GM23338 (cell line): ENCODE results near the gene ZNF532. TPM values are rescaled to one million over a fixed set of nuclear protein-coding genes. Genes with fewer than 3 reads are reported as not detected.

Experiments used
- ATAC-seq: fragments of 200-7000 bp; cut with Tn5 transposase; 3 replicates; pipeline ENCODE4 v1.9.1; 2020
- DNase-seq: peaks from one replicate; pipeline ENCODE4 v3.0.0-alpha.2; 2015; ENCODE audit warnings: low spot score
- H2AFZ ChIP-seq: fragments of 200-600 bp; sonication (generic); 2 replicates; pipeline ENCODE4 v1.8.0; 2016; ENCODE audit warnings: antibody characterized with exemption, mild to moderate bottlenecking, moderate library complexity
- H3F3A ChIP-seq: fragments of 200-600 bp; sonication (generic); replicated peaks from 2 replicates; pipeline ENCODE4 v1.8.0; 2017; ENCODE audit warnings: antibody characterized with exemption, mixed run types, low read depth
- H3K27ac ChIP-seq: fragments of 200-600 bp; sonication (generic); 2 replicates; pipeline ENCODE4 v1.6.1; 2016; ENCODE audit warnings: low read depth
- H3K27me3 ChIP-seq: fragments of 200-600 bp; sonication (generic); 2 replicates; pipeline ENCODE4 v1.8.0; 2016; ENCODE audit warnings: mild to moderate bottlenecking, mixed run types, moderate library complexity; ENCODE audit not compliant: insufficient read depth
- H3K36me3 ChIP-seq: fragments of 200-600 bp; sonication (generic); 2 replicates; pipeline ENCODE4 v1.8.0; 2016; ENCODE audit warnings: mild to moderate bottlenecking; ENCODE audit not compliant: insufficient read depth
- H3K4me1 ChIP-seq: fragments of 200-600 bp; sonication (generic); 2 replicates; pipeline ENCODE4 v1.8.0; 2016; ENCODE audit warnings: mild to moderate bottlenecking, moderate library complexity; ENCODE audit not compliant: insufficient read depth
- H3K4me2 ChIP-seq: fragments of 200-600 bp; sonication (generic); 2 replicates; pipeline ENCODE4 v1.7.1; 2017; ENCODE audit warnings: mixed run types
- H3K4me3 ChIP-seq: fragments of 200-600 bp; sonication (generic); 2 replicates; pipeline ENCODE4 v1.6.1; 2016; ENCODE audit warnings: mixed run types
- H3K79me2 ChIP-seq: fragments of 200-600 bp; sonication (generic); replicated peaks from 2 replicates; pipeline ENCODE4 v1.8.0; 2017; ENCODE audit warnings: mild to moderate bottlenecking; ENCODE audit not compliant: insufficient read depth
- H3K9me2 ChIP-seq: fragments of 200-600 bp; sonication (generic); 2 replicates; pipeline ENCODE4 v1.8.0; 2017; ENCODE audit not compliant: insufficient read depth
- H4K20me1 ChIP-seq: fragments of 200-600 bp; sonication (generic); replicated peaks from 2 replicates; pipeline ENCODE4 v1.8.0; 2017; ENCODE audit warnings: mild to moderate bottlenecking; ENCODE audit not compliant: insufficient read depth
- H3K27ac Mint-ChIP-seq: 2 replicates; pipeline ENCODE4 v1.8.0; 2020; ENCODE audit warnings: inconsistent platforms, mild to moderate bottlenecking, moderate library complexity, mixed read lengths
- H3K27me3 Mint-ChIP-seq: 3 replicates; pipeline ENCODE4 v1.8.0; 2022; ENCODE audit warnings: low read depth, mild to moderate bottlenecking, moderate library complexity, mixed read lengths, inconsistent platforms; ENCODE audit not compliant: insufficient read depth, poor library complexity
- H3K36me3 Mint-ChIP-seq: 3 replicates; pipeline ENCODE4 v1.8.0; 2021; ENCODE audit warnings: low read depth, mild to moderate bottlenecking, inconsistent platforms, moderate library complexity, mixed read lengths
- H3K4me1 Mint-ChIP-seq: 3 replicates; pipeline ENCODE4 v1.8.0; 2020; ENCODE audit warnings: mild to moderate bottlenecking, inconsistent platforms, mixed read lengths
- H3K4me3 Mint-ChIP-seq: 3 replicates; pipeline ENCODE4 v1.8.0; 2021; ENCODE audit warnings: moderate library complexity, mild to moderate bottlenecking, inconsistent platforms, mixed read lengths
- H3K9me3 Mint-ChIP-seq: 3 replicates; pipeline ENCODE4 v1.8.0; 2020; ENCODE audit warnings: moderate library complexity, mild to moderate bottlenecking, inconsistent platforms, mixed read lengths
- CREB1 ChIP-seq: fragments of 250-450 bp; sonication (Bioruptor Pico); IDR thresholded peaks from 2 replicates; pipeline ENCODE4 v1.5.0; 2020; ENCODE audit warnings: low read depth, mild to moderate bottlenecking, moderate library complexity
- EZH2 ChIP-seq: fragments of 200-600 bp; sonication (generic); IDR thresholded peaks from one replicate; pipeline ENCODE4 v1.8.0; 2017; ENCODE audit warnings: antibody characterized with exemption, mild to moderate bottlenecking, low read depth; ENCODE audit not compliant: unreplicated experiment
- EZH2phosphoT487 ChIP-seq: fragments of 200-600 bp; sonication (generic); IDR thresholded peaks from one replicate; pipeline ENCODE4 v1.8.1; 2018; ENCODE audit warnings: antibody characterized with exemption; ENCODE audit not compliant: unreplicated experiment
- JUNB ChIP-seq: IDR thresholded peaks from one replicate; pipeline ENCODE4 v1.6.1; 2016; ENCODE audit warnings: antibody characterized with exemption; ENCODE audit not compliant: unreplicated experiment
- POLR2AphosphoS5 ChIP-seq: IDR thresholded peaks from 2 replicates; pipeline ENCODE4 v1.6.1; 2016; ENCODE audit warnings: antibody characterized with exemption, low read depth
- STAT1 ChIP-seq: IDR thresholded peaks from one replicate; pipeline ENCODE4 v1.6.1; 2016; ENCODE audit warnings: antibody characterized with exemption; ENCODE audit not compliant: unreplicated experiment
- ZNF114 ChIP-seq: fragments of 250-450 bp; sonication (Bioruptor Pico); IDR thresholded peaks from 2 replicates; pipeline ENCODE4 v1.5.0; 2020; ENCODE audit warnings: mild to moderate bottlenecking, moderate library complexity
- ZNF331 ChIP-seq: fragments of 250-450 bp; sonication (Bioruptor Pico); IDR thresholded peaks from 2 replicates; pipeline ENCODE4 v1.5.0; 2020; ENCODE audit warnings: low read depth, mild to moderate bottlenecking, moderate library complexity
- polyA plus RNA-seq: library from polyadenylated mRNA; unstranded; fragments of >200 nt; fragmentation: Nextera tagmentation; extraction: Ambion mirVana; gene quantifications from 2 replicates; pipeline ENCODE4 v1.2.1, GENCODE V29; 2016
- total RNA-seq: library from RNA; depleted of rRNA; stranded (reverse); fragments of >200 nt; shearing (Covaris generic); gene quantifications from 2 replicates; pipeline ENCODE4 v1.2.3, GENCODE V29; 2014
- TF ChIP-seq, protein P1 (sequence below), 2 experiments: fragments of 200-600 bp in 1 of 2; sonication (generic) in 1 of 2; conservative IDR thresholded peaks; 2 replicates each; pipeline versions ENCODE4 v1.5.1 to v1.6.1; 2016 to 2017; ENCODE audit warnings: antibody characterized with exemption in 2 of 2, low read depth in 2 of 2, mild to moderate bottlenecking in 2 of 2, moderate library complexity in 1 of 2
- TF ChIP-seq, protein P2 (sequence below): IDR thresholded peaks from one replicate; pipeline ENCODE4 v1.6.1; 2018; ENCODE audit warnings: antibody characterized with exemption; ENCODE audit not compliant: unreplicated experiment
- TF ChIP-seq, protein P3 (sequence below): IDR thresholded peaks from 2 replicates; pipeline ENCODE4 v1.6.1; 2016; ENCODE audit warnings: antibody characterized with exemption

ZNF532 gene
- total and polyA plus RNA-seq, 2 experiments from 2014 or later: 51.5 to 225 TPM

DNA sequence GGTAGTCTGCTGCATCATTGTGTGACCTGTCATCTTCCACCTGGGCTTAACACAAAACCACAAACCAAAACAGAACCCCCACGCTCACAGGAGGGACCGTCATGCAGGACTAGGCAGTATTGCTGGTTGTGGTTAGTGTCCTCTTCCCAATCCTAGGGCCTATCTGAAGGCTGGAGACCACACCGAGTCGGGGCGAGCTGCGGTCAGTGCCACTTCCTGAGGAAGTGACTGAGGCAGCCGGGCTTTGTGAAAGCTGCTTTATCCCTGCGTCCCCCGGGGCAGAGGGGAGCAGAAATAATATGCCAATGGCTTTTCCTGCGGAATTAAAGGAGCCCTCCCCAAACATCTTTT lies 22.9 kb downstream of the ZNF532 start (continued):
- TF ChIP-seq, protein P1, sequence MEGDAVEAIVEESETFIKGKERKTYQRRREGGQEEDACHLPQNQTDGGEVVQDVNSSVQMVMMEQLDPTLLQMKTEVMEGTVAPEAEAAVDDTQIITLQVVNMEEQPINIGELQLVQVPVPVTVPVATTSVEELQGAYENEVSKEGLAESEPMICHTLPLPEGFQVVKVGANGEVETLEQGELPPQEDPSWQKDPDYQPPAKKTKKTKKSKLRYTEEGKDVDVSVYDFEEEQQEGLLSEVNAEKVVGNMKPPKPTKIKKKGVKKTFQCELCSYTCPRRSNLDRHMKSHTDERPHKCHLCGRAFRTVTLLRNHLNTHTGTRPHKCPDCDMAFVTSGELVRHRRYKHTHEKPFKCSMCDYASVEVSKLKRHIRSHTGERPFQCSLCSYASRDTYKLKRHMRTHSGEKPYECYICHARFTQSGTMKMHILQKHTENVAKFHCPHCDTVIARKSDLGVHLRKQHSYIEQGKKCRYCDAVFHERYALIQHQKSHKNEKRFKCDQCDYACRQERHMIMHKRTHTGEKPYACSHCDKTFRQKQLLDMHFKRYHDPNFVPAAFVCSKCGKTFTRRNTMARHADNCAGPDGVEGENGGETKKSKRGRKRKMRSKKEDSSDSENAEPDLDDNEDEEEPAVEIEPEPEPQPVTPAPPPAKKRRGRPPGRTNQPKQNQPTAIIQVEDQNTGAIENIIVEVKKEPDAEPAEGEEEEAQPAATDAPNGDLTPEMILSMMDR (conservative IDR thresholded peaks at IDR 0.05; ENCODE audit: low read depth in 2 of 2): no peak
- TF ChIP-seq, protein P2, sequence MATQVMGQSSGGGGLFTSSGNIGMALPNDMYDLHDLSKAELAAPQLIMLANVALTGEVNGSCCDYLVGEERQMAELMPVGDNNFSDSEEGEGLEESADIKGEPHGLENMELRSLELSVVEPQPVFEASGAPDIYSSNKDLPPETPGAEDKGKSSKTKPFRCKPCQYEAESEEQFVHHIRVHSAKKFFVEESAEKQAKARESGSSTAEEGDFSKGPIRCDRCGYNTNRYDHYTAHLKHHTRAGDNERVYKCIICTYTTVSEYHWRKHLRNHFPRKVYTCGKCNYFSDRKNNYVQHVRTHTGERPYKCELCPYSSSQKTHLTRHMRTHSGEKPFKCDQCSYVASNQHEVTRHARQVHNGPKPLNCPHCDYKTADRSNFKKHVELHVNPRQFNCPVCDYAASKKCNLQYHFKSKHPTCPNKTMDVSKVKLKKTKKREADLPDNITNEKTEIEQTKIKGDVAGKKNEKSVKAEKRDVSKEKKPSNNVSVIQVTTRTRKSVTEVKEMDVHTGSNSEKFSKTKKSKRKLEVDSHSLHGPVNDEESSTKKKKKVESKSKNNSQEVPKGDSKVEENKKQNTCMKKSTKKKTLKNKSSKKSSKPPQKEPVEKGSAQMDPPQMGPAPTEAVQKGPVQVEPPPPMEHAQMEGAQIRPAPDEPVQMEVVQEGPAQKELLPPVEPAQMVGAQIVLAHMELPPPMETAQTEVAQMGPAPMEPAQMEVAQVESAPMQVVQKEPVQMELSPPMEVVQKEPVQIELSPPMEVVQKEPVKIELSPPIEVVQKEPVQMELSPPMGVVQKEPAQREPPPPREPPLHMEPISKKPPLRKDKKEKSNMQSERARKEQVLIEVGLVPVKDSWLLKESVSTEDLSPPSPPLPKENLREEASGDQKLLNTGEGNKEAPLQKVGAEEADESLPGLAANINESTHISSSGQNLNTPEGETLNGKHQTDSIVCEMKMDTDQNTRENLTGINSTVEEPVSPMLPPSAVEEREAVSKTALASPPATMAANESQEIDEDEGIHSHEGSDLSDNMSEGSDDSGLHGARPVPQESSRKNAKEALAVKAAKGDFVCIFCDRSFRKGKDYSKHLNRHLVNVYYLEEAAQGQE: no peak
- TF ChIP-seq STAT1 (no peak), CREB1 (CRISPR knock-in tag) (no peak), POLR2AphosphoS5 (no peak), JUNB (no peak), EZH2 (no peak), EZH2phosphoT487 (no peak)
- TF ChIP-seq, protein P3, sequence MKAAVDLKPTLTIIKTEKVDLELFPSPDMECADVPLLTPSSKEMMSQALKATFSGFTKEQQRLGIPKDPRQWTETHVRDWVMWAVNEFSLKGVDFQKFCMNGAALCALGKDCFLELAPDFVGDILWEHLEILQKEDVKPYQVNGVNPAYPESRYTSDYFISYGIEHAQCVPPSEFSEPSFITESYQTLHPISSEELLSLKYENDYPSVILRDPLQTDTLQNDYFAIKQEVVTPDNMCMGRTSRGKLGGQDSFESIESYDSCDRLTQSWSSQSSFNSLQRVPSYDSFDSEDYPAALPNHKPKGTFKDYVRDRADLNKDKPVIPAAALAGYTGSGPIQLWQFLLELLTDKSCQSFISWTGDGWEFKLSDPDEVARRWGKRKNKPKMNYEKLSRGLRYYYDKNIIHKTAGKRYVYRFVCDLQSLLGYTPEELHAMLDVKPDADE: no peak

DNA sequence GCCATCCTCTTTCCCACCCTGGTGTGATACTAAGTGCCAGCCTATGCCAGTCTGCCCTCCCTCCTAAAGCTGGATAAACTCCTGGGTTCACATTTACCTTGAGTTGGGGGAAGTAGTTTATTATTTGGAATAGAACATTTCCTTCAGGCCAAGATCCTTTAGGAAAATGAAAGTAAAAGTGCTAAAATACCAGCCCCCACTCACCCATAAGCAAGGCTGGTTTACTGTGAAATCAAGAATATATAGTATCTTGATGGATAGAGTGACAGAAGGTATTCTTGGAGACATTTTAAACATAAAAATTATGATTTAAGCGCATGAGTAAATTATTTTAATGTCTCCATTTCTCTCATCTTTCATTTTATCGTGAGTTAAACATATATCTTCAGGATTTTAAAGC lies 27.1 kb downstream of the ZNF532 start:
- Mint-ChIP-seq H3K36me3 (peaks cover 88% of the 10 kb centered on the region), H3K4me3 (no peak overlapping the region), H3K4me1 (peaks cover 62% of the 10 kb centered on the region), H3K27ac (peak overlapping the region; percentile 30; the same call in 1 of the 2 replicates), H3K27me3 (peaks cover 10% of the 10 kb centered on the region), H3K9me3 (no peaks in the 10 kb centered on the region)
- peaks cover 62% of the 10 kb centered on the region for H3K4me1 ChIP-seq
- no peaks in the 10 kb centered on the region for H3K9me2 ChIP-seq
- peaks cover 16% of the 10 kb centered on the region; the same call in 1 of the 2 replicates for H3F3A ChIP-seq
- H3K79me2 ChIP-seq: peaks cover 98% of the 10 kb centered on the region
- ATAC-seq: no peak
- no peak overlapping the region for H3K4me3 ChIP-seq
- DNase-seq: no peak
- peak overlapping the region; percentile 46; the same call in 1 of the 2 replicates for H3K4me2 ChIP-seq
- peaks cover 57% of the 10 kb centered on the region for H4K20me1 ChIP-seq
- no peaks in the 10 kb centered on the region for H3K27me3 ChIP-seq
- H3K27ac ChIP-seq: peak overlapping the region; percentile 36
- no peak overlapping the region for H2AFZ ChIP-seq
- peaks cover 6% of the 10 kb centered on the region for H3K36me3 ChIP-seq
- TF ChIP-seq EZH2: no peak
- TF ChIP-seq, protein P2: no peak
- no peak for TF ChIP-seq ZNF114 (CRISPR knock-in tag)
- no peak for TF ChIP-seq POLR2AphosphoS5
- no peak for TF ChIP-seq EZH2phosphoT487
- no peak for TF ChIP-seq JUNB
- TF ChIP-seq ZNF331 (CRISPR knock-in tag): no peak
- TF ChIP-seq, protein P3: no peak
